ENCODE data around the gene FCHO2.

GRCh38 chr5:73044546-73044945 lies 88.7 kb downstream of the FCHO2 start:
- TF ChIP-seq CTCF (IDR thresholded peaks at IDR 0.05), result no peak
- TF ChIP-seq POLR2A (IDR thresholded peaks at IDR 0.05), result no peak
